K562 (cell line): ENCODE measurements around the gene UBE2S. TPM values are rescaled to one million over a fixed set of nuclear protein-coding genes. Genes with fewer than 3 reads are reported as not detected.

Experiments
- MYBL2 ChIP-seq, 2 experiments: fragments of 450-650 bp in 1 of 2; sonication (generic) in 1 of 2; formaldehyde crosslinking in 1 of 2; IDR thresholded peaks; 2 replicates each; pipeline versions ENCODE4 v1.6.1 to v1.8.1; 2017 to 2022; ENCODE audit warnings: borderline replicate concordance in 1 of 2, inconsistent platforms in 1 of 2, low read depth in 1 of 2, mild to moderate bottlenecking in 1 of 2, missing genetic modification reagents in 1 of 2, moderate library complexity in 1 of 2
- TAF1 ChIP-seq: IDR thresholded peaks from 2 replicates; pipeline ENCODE4 v1.6.1; 2011; ENCODE audit warnings: mild to moderate bottlenecking, low read length, moderate library complexity; ENCODE audit not compliant: insufficient read depth, control insufficient read depth, severe bottlenecking; ENCODE audit errors: extremely low read depth
- polyA plus RNA-seq, 8 experiments: library from polyadenylated mRNA; depleted of rRNA in 4 of 8; stranded (reverse) in 5 of 8; unstranded in 3 of 8; fragments of >200 nt; fragmentation: Nextera tagmentation in 2 of 8; fragmentation: Illumina TruSeq in 1 of 8; extraction: Ambion mirVana in 2 of 8; extraction: Trizol in 1 of 8; gene quantifications; 2 replicates each; pipeline versions ENCODE4 v1.2.1 to v1.2.3, GENCODE V29; 2011 to 2014; ENCODE audit warnings: inconsistent platforms in 1 of 8, missing spikeins in 1 of 8
- total RNA-seq, 7 experiments: library from RNA; depleted of rRNA in 6 of 7; stranded (reverse); fragments of >200 nt in 6 of 7; fragmentation: Illumina TruSeq in 2 of 7; extraction: Trizol in 2 of 7; gene quantifications; 2 replicates each; pipeline versions ENCODE4 v1.2.1 to v1.2.3, GENCODE V29; 2011 to 2021; ENCODE audit warnings: low replicate concordance in 1 of 7
- TF ChIP-seq, protein P1 (sequence below): fragments of 450-650 bp; formaldehyde crosslinking; IDR thresholded peaks from 2 replicates; pipeline ENCODE4 v1.4.0; 2020; ENCODE audit warnings: mild to moderate bottlenecking, moderate library complexity
- TF ChIP-seq, protein P2 (sequence below): fragments of 200-600 bp; sonication (generic); IDR thresholded peaks from one replicate; pipeline ENCODE4 v1.6.1; 2012; ENCODE audit warnings: mild to moderate bottlenecking, low read depth, low read length, inconsistent platforms
- TF ChIP-seq, protein P3 (sequence below): fragments of 250-450 bp; sonication (Bioruptor Pico); IDR thresholded peaks from 2 replicates; pipeline ENCODE4 v1.4.0; 2020

The UBE2S gene
- total and polyA plus RNA-seq, 9 of the 15 experiments (the other 6 are each of a cell fraction or from before 2014, with no cell fraction given) = 1.5 to 1,305 (median 157) TPM

- TF ChIP-seq, protein P1, sequence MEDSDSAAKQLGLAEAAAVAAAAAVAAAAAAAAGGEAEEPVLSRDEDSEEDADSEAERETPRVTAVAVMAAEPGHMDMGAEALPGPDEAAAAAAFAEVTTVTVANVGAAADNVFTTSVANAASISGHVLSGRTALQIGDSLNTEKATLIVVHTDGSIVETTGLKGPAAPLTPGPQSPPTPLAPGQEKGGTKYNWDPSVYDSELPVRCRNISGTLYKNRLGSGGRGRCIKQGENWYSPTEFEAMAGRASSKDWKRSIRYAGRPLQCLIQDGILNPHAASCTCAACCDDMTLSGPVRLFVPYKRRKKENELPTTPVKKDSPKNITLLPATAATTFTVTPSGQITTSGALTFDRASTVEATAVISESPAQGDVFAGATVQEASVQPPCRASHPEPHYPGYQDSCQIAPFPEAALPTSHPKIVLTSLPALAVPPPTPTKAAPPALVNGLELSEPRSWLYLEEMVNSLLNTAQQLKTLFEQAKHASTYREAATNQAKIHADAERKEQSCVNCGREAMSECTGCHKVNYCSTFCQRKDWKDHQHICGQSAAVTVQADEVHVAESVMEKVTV (CRISPR knock-in tag) = no peak
- TF ChIP-seq, protein P2, sequence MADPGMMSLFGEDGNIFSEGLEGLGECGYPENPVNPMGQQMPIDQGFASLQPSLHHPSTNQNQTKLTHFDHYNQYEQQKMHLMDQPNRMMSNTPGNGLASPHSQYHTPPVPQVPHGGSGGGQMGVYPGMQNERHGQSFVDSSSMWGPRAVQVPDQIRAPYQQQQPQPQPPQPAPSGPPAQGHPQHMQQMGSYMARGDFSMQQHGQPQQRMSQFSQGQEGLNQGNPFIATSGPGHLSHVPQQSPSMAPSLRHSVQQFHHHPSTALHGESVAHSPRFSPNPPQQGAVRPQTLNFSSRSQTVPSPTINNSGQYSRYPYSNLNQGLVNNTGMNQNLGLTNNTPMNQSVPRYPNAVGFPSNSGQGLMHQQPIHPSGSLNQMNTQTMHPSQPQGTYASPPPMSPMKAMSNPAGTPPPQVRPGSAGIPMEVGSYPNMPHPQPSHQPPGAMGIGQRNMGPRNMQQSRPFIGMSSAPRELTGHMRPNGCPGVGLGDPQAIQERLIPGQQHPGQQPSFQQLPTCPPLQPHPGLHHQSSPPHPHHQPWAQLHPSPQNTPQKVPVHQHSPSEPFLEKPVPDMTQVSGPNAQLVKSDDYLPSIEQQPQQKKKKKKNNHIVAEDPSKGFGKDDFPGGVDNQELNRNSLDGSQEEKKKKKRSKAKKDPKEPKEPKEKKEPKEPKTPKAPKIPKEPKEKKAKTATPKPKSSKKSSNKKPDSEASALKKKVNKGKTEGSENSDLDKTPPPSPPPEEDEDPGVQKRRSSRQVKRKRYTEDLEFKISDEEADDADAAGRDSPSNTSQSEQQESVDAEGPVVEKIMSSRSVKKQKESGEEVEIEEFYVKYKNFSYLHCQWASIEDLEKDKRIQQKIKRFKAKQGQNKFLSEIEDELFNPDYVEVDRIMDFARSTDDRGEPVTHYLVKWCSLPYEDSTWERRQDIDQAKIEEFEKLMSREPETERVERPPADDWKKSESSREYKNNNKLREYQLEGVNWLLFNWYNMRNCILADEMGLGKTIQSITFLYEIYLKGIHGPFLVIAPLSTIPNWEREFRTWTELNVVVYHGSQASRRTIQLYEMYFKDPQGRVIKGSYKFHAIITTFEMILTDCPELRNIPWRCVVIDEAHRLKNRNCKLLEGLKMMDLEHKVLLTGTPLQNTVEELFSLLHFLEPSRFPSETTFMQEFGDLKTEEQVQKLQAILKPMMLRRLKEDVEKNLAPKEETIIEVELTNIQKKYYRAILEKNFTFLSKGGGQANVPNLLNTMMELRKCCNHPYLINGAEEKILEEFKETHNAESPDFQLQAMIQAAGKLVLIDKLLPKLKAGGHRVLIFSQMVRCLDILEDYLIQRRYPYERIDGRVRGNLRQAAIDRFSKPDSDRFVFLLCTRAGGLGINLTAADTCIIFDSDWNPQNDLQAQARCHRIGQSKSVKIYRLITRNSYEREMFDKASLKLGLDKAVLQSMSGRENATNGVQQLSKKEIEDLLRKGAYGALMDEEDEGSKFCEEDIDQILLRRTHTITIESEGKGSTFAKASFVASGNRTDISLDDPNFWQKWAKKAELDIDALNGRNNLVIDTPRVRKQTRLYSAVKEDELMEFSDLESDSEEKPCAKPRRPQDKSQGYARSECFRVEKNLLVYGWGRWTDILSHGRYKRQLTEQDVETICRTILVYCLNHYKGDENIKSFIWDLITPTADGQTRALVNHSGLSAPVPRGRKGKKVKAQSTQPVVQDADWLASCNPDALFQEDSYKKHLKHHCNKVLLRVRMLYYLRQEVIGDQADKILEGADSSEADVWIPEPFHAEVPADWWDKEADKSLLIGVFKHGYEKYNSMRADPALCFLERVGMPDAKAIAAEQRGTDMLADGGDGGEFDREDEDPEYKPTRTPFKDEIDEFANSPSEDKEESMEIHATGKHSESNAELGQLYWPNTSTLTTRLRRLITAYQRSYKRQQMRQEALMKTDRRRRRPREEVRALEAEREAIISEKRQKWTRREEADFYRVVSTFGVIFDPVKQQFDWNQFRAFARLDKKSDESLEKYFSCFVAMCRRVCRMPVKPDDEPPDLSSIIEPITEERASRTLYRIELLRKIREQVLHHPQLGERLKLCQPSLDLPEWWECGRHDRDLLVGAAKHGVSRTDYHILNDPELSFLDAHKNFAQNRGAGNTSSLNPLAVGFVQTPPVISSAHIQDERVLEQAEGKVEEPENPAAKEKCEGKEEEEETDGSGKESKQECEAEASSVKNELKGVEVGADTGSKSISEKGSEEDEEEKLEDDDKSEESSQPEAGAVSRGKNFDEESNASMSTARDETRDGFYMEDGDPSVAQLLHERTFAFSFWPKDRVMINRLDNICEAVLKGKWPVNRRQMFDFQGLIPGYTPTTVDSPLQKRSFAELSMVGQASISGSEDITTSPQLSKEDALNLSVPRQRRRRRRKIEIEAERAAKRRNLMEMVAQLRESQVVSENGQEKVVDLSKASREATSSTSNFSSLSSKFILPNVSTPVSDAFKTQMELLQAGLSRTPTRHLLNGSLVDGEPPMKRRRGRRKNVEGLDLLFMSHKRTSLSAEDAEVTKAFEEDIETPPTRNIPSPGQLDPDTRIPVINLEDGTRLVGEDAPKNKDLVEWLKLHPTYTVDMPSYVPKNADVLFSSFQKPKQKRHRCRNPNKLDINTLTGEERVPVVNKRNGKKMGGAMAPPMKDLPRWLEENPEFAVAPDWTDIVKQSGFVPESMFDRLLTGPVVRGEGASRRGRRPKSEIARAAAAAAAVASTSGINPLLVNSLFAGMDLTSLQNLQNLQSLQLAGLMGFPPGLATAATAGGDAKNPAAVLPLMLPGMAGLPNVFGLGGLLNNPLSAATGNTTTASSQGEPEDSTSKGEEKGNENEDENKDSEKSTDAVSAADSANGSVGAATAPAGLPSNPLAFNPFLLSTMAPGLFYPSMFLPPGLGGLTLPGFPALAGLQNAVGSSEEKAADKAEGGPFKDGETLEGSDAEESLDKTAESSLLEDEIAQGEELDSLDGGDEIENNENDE = no peak
- TF ChIP-seq MYBL2 (IDR thresholded peaks at IDR 0.05; ENCODE audit: low read depth) (no peak), MYBL2 (CRISPR knock-in tag; IDR thresholded peaks at IDR 0.05; ENCODE audit: borderline replicate concordance) (no peak), TAF1 (no peak)
- TF ChIP-seq, protein P3, sequence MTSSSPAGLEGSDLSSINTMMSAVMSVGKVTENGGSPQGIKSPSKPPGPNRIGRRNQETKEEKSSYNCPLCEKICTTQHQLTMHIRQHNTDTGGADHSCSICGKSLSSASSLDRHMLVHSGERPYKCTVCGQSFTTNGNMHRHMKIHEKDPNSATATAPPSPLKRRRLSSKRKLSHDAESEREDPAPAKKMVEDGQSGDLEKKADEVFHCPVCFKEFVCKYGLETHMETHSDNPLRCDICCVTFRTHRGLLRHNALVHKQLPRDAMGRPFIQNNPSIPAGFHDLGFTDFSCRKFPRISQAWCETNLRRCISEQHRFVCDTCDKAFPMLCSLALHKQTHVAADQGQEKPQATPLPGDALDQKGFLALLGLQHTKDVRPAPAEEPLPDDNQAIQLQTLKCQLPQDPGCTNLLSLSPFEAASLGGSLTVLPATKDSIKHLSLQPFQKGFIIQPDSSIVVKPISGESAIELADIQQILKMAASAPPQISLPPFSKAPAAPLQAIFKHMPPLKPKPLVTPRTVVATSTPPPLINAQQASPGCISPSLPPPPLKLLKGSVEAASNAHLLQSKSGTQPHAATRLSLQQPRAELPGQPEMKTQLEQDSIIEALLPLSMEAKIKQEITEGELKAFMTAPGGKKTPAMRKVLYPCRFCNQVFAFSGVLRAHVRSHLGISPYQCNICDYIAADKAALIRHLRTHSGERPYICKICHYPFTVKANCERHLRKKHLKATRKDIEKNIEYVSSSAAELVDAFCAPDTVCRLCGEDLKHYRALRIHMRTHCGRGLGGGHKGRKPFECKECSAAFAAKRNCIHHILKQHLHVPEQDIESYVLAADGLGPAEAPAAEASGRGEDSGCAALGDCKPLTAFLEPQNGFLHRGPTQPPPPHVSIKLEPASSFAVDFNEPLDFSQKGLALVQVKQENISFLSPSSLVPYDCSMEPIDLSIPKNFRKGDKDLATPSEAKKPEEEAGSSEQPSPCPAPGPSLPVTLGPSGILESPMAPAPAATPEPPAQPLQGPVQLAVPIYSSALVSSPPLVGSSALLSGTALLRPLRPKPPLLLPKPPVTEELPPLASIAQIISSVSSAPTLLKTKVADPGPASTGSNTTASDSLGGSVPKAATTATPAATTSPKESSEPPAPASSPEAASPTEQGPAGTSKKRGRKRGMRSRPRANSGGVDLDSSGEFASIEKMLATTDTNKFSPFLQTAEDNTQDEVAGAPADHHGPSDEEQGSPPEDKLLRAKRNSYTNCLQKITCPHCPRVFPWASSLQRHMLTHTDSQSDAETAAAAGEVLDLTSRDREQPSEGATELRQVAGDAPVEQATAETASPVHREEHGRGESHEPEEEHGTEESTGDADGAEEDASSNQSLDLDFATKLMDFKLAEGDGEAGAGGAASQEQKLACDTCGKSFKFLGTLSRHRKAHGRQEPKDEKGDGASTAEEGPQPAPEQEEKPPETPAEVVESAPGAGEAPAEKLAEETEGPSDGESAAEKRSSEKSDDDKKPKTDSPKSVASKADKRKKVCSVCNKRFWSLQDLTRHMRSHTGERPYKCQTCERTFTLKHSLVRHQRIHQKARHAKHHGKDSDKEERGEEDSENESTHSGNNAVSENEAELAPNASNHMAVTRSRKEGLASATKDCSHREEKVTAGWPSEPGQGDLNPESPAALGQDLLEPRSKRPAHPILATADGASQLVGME (CRISPR knock-in tag) = no peak
Measured at GRCh38 chr19:55383279-55384130, 24.1 kb downstream of the UBE2S start (continued).
